Choroid plexus epithelial cell (primary cell): Measurements from ENCODE around the gene RSPH6A.
A peak's percentile ranks its signal among the peaks of the same experiment; 100 is the strongest.

Experiments used
- DNase-seq: peaks from one replicate; pipeline ENCODE4 v3.0.0-alpha.2; 2010; ENCODE audit warnings: low read depth
- H3K4me3 ChIP-seq: 2 replicates; pipeline ENCODE4 v1.5.1; 2011; ENCODE audit warnings: low read depth, mild to moderate bottlenecking, control low read depth, low read length, moderate library complexity
- TF ChIP-seq, protein P1 (sequence below): conservative IDR thresholded peaks from 2 replicates; pipeline ENCODE4 v1.5.1; 2011; ENCODE audit warnings: low read depth, mild to moderate bottlenecking, control low read depth, inconsistent platforms, low read length, moderate library complexity

Gene RSPH6A

GRCh38 chr19:45781214-45782161 is 33.6 kb downstream of the RSPH6A start:
- H3K4me3 ChIP-seq, result peak overlapping the region; percentile 64
- DNase-seq, result no peak
- TF ChIP-seq, protein P1, sequence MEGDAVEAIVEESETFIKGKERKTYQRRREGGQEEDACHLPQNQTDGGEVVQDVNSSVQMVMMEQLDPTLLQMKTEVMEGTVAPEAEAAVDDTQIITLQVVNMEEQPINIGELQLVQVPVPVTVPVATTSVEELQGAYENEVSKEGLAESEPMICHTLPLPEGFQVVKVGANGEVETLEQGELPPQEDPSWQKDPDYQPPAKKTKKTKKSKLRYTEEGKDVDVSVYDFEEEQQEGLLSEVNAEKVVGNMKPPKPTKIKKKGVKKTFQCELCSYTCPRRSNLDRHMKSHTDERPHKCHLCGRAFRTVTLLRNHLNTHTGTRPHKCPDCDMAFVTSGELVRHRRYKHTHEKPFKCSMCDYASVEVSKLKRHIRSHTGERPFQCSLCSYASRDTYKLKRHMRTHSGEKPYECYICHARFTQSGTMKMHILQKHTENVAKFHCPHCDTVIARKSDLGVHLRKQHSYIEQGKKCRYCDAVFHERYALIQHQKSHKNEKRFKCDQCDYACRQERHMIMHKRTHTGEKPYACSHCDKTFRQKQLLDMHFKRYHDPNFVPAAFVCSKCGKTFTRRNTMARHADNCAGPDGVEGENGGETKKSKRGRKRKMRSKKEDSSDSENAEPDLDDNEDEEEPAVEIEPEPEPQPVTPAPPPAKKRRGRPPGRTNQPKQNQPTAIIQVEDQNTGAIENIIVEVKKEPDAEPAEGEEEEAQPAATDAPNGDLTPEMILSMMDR, result no peak

DNA sequence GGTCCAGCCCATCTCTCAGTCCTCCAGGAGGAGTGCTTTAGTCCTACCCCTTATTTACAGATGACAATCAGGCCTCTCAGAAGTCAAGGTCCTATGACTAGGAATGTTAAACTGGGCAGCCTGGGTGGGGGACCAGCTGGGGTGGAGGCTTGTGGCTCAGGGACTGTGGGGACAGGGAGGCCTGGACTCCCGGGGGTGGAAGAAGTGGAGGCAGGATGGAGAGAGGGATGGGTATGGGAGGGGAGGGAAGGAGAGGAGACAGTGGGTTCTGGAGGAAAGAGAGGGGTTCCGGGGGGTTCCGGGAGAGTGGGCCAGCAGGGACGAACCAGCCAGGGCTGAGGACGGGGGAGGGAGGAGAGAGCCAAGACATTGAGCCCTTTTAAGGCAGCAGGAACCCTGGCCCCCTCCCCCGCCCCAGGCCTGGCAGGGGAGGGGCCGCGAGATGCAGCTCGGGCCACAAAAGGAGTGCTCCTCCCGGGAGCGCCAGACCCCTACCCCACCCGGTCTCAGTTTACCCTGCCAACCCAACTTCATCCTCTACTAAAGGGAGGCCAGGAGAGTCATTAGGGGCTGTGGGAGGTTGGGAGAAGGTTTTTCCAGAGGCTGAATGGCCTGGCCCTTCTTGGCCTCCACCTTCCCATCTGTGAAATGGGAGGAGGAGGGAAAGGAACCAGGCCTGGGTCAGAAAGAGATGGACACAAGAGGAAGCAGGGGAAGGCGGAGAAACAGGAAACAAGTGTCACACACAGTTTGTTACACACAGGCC is 34.5 kb downstream of the RSPH6A start:
- no peak for DNase-seq

DNA sequence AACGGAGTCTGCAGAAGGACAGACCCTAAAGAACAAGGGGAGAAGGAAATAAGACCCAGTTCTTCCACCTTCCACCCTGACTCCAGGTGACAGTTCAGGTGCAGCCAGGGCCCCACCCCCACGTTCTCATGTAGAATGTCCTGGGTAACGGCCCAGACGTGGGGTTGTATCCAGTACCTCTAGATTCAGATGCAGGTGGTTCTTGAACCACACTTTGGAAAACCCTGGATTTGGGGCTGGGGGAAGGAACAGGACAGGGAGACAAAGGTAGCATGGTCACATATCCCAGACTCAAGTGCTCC is 35.0 kb downstream of the RSPH6A start:
- DNase-seq, result no peak
- no peak overlapping the region for H3K4me3 ChIP-seq
- TF ChIP-seq, protein P1, result no peak

More for the DNA sequence above, 34.5 kb downstream of the RSPH6A start:
- TF ChIP-seq, protein P1, result no peak
- no peak overlapping the region for H3K4me3 ChIP-seq

GRCh38 chr19:45779231-45780145 is 35.6 kb downstream of the RSPH6A start:
- peak; percentile 52 for DNase-seq
- H3K4me3 ChIP-seq, result no peak overlapping the region

GRCh38 chr19:45778010-45778661 is 37.0 kb downstream of the RSPH6A start:
- no peak for DNase-seq
- H3K4me3 ChIP-seq, result no peak overlapping the region
- TF ChIP-seq, protein P1, result no peak

More at GRCh38 chr19:45779231-45780145, 35.6 kb downstream of the RSPH6A start:
- TF ChIP-seq, protein P1, result peak; percentile 58

GRCh38 chr19:45777395-45777961 is 37.6 kb downstream of the RSPH6A start:
- H3K4me3 ChIP-seq, result no peak overlapping the region
- TF ChIP-seq, protein P1, result no peak
- DNase-seq, result no peak
